Esophagus muscularis mucosa (tissue), 4 donors: ENCODE results near the gene RMND5B. TPM values are rescaled to one million over a fixed set of nuclear protein-coding genes. Genes with fewer than 3 reads are reported as not detected.
"Not testable (repeated sequence)": the region's sequence is repeated elsewhere in the genome, so short reads cannot be mapped to it uniquely, and the experiment has no call there.

ENCODE experiments used
- DNase-seq: peaks from one replicate; pipeline ENCODE4 v3.0.0-alpha.2; 2017; ENCODE audit errors: extremely low spot score
- H3K27ac ChIP-seq, 4 donors: fragments of 200-600 bp; sonication (generic); replicated peaks in 1 of 4; 1 replicate in 3 of 4; 2 replicates in 1 of 4; pipeline ENCODE4 v1.5.1; 2016 to 2019; ENCODE audit warnings: mild to moderate bottlenecking in 1 of 4
- H3K27me3 ChIP-seq, 4 donors: fragments of 200-600 bp; sonication (generic); one replicate each; pipeline versions ENCODE4 v1.5.1 to v1.6.0; 2016 to 2019
- H3K36me3 ChIP-seq, 4 donors: fragments of 200-600 bp; sonication (generic); one replicate each; pipeline ENCODE4 v1.5.1; 2016 to 2019
- H3K4me1 ChIP-seq, 4 donors: fragments of 200-600 bp; sonication (generic); one replicate each; pipeline ENCODE4 v1.5.1; 2016 to 2019
- H3K4me3 ChIP-seq, 4 donors: fragments of 200-600 bp; sonication (generic); 1 replicate in 2 of 4; 2 replicates in 2 of 4; pipeline ENCODE4 v1.5.1; 2016 to 2019; ENCODE audit warnings: mild to moderate bottlenecking in 4 of 4, moderate library complexity in 1 of 4
- H3K9me3 ChIP-seq, 4 donors: fragments of 200-600 bp; sonication (generic); 1 replicate in 3 of 4; 2 replicates in 1 of 4; pipeline ENCODE4 v1.5.1; 2016 to 2019
- CTCF ChIP-seq, 3 experiments: fragments of 200-600 bp in 2 of 3; fragments of 450-650 bp in 1 of 3; sonication (generic) in 2 of 3; IDR thresholded peaks; one replicate each; pipeline ENCODE4 v1.5.1; 2017 to 2019; ENCODE audit warnings: antibody characterized with exemption in 3 of 3, mild to moderate bottlenecking in 2 of 3, moderate library complexity in 1 of 3
- EP300 ChIP-seq: sonication (generic); formaldehyde crosslinking; IDR thresholded peaks from one replicate; pipeline ENCODE4 v1.6.1; 2017; ENCODE audit warnings: antibody characterized with exemption
- POLR2A ChIP-seq: fragments of 450-650 bp; IDR thresholded peaks from one replicate; pipeline ENCODE4 v1.6.1; 2017; ENCODE audit warnings: antibody characterized with exemption, moderate library complexity, mild to moderate bottlenecking, low read depth
- POLR2AphosphoS5 ChIP-seq, 2 donors: sonication (generic); formaldehyde crosslinking; IDR thresholded peaks; one replicate each; pipeline ENCODE4 v1.6.1; 2017; ENCODE audit warnings: antibody characterized with exemption in 2 of 2
- WGBS: methylation state at CpG from one replicate; pipeline ENCODE4 v1.1.5; 2018; 5-methylcytosine and 5-hydroxymethylcytosine counted together
- intact Hi-C: fragments of 100-400 bp; cut with DNase I; formaldehyde crosslinking; loops from one replicate; pipeline ENCODE4 v1.15.1; 2023
- total RNA-seq, 4 donors: library from RNA; depleted of rRNA; stranded (reverse); fragments of >200 nt; gene quantifications; one replicate each; pipeline versions ENCODE4 v1.1.0 to v1.2.1, GENCODE V29; 2016

Gene RMND5B
- total RNA-seq, 4 donors from 2014 or later, result 43.2 to 53.9 (median 45.4) TPM

DNA sequence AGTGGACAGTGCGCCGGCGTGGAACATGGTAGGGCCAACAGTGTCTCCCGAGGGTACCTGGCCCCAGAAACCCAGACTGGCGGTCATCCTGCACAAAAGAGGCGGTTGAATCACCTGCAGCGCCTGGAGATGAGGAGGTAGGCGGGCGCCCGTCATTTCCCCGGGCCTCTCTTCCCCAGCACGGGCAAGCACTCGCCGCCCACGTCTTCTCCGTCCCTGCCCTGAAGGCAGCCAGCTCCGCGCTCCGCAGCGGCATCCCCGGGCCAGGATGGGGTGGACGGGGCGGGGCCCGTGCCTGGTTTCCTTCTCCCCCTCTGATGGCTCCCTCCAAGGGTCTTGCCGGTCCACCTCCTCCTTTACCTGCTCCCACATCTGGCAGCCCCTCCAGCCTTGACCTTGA, 44.5 kb upstream of the RMND5B start:
- intact Hi-C loops, result no loop called here
- TF ChIP-seq POLR2A (no peak), CTCF (IDR thresholded peaks at IDR 0.05) (no peak), POLR2AphosphoS5 (IDR thresholded peaks at IDR 0.05) (no peak), EP300 (no peak)

DNA sequence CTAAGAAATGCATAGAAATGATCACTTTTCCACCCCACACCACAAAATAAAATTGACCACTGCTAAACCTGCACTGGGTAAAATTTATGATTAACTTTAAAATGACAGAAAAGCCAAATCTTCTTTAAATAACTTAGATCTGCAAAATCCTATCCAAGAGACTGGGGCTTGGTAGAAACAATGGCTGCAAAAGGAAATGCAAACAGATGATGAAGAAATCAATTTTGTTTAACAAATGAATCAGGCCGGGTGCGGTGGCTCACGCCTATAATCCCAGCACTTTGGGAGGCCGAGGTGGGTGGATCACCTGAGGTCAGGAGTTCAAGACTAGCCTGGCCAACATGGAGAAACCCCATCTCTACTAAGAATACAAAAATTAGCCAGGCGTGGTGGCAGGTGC, 43.6 kb upstream of the RMND5B start:
- DNase-seq, H3K4me1 ChIP-seq, H3K27ac ChIP-seq, H3K36me3 ChIP-seq, H3K4me3 ChIP-seq, intact Hi-C loops: not testable (repeated sequence)
- WGBS, result 85% methylated on average over 5 of the region's 5 CpGs
- Histone ChIP-seq H3K9me3 (peaks cover 0 to 11% (median 3%) of the 10 kb centered on the region in 4 donors), H3K27me3 (peaks cover 0 to 77% (median 0%) of the 10 kb centered on the region in 4 donors)

More for the DNA sequence above, 44.5 kb upstream of the RMND5B start:
- Histone ChIP-seq H3K4me3 (no peak overlapping the region), H3K9me3 (peaks cover 0 to 3% (median under 1%) of the 10 kb centered on the region in 4 donors), H3K36me3 (no peaks in the 10 kb centered on the region), H3K27ac (no peak overlapping the region), H3K27me3 (peaks cover 0 to 84% (median 0%) of the 10 kb centered on the region in 4 donors), H3K4me1 (no peaks in the 10 kb centered on the region)
- no peak for DNase-seq
- WGBS, result 55% methylated on average over 14 of the region's 25 CpGs

DNA sequence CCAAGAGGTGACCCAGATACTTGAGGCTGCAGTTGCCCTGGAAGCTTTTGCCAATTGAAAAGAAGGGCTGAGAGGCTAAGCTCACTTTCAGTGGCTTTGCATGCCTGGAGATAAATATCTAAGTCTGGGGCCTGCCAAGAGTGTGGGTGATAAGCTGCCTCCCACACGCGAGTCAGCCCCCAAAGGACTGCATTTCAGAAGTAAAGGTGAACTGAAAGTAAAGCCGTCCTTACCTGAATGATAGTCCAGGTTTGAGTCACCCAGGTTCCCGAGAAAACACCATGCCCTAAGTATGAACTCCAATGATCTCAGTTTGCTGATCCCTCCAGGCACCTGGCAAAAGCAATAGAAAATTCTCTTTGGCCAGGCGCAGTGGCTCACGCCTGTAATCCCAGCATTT, 40.0 kb upstream of the RMND5B start:
- intact Hi-C loops, result no loop called here
- WGBS, result 97% methylated on average over 6 of the region's 6 CpGs
- Histone ChIP-seq H3K4me3 (no peak overlapping the region), H3K27me3 (peaks cover 0 to 51% (median 0%) of the 10 kb centered on the region in 4 donors), H3K27ac (no peak overlapping the region), H3K36me3 (no peaks in the 10 kb centered on the region), H3K9me3 (peaks cover 0 to 11% (median 3%) of the 10 kb centered on the region in 4 donors), H3K4me1 (no peaks in the 10 kb centered on the region)
- TF ChIP-seq POLR2AphosphoS5 (IDR thresholded peaks at IDR 0.05) (no peak), POLR2A (no peak), EP300 (no peak), CTCF (IDR thresholded peaks at IDR 0.05) (no peak)
- DNase-seq, result no peak

DNA sequence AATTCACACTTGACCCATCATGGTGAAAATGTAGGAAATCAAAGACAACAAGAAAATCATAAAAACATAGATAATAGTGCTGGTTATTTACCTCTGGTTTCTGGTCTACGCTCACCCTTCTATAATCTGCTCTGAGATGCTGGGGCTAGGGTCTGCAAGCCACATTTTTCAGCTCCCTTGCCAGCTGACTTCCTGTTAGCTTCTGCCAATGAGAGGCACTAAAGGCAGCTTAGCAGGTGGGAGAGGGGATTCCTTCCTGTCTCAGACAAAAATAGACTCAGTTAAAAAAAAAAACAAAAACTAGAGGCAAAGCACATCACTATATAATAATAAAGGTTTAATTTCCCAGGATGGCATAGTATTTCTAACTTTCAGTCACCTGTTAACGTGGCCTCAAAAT, 37.7 kb upstream of the RMND5B start:
- Histone ChIP-seq H3K4me1 (no peaks in the 10 kb centered on the region), H3K4me3 (no peak overlapping the region), H3K36me3 (no peaks in the 10 kb centered on the region), H3K9me3 (peaks cover 0 to 11% (median 3%) of the 10 kb centered on the region in 4 donors), H3K27ac (no peak overlapping the region), H3K27me3 (peaks cover 0 to 29% (median 0%) of the 10 kb centered on the region in 4 donors)
- no peak for DNase-seq
- WGBS, result 72% methylated on average over 2 of the region's 2 CpGs
- intact Hi-C loops, result no loop called here
- no peak for TF ChIP-seq EP300
- TF ChIP-seq CTCF (IDR thresholded peaks at IDR 0.05), result no peak
- no peak for TF ChIP-seq POLR2AphosphoS5 (IDR thresholded peaks at IDR 0.05)

- Histone ChIP-seq H3K9me3 (peaks cover 0 to 11% (median 3%) of the 10 kb centered on the region in 4 donors), H3K4me3 (no peak overlapping the region)
- intact Hi-C loops, result no loop called here
These were observed 36.5 kb upstream of the RMND5B start for GRCh38 chr5:178094345-178094744.

More at GRCh38 chr5:178094345-178094744, 36.5 kb upstream of the RMND5B start:
- no peaks in the 10 kb centered on the region for H3K36me3 ChIP-seq
- H3K27me3 ChIP-seq, result peaks cover 0 to 22% (median 0%) of the 10 kb centered on the region in 4 donors
- WGBS, result 86% methylated on average over 9 of the region's 9 CpGs
- TF ChIP-seq CTCF (IDR thresholded peaks at IDR 0.05) (no peak), EP300 (no peak), POLR2AphosphoS5 (IDR thresholded peaks at IDR 0.05) (no peak), POLR2A (no peak)
- no peaks in the 10 kb centered on the region for H3K4me1 ChIP-seq
- DNase-seq, result no peak
- H3K27ac ChIP-seq, result no peak overlapping the region
